Activated T-helper 1 cell treated with anti-CD3 and anti-CD28 coated beads, Interleukin-2, amount 50 U/mL, for 16 hours (primary cell): ENCODE data around the gene RERE.
"Not testable (repeated sequence)": the region's sequence is repeated elsewhere in the genome, so short reads cannot be mapped to it uniquely, and the experiment has no call there.

Experiments used
- DNase-seq, 2 donors: peaks; one replicate each; pipeline ENCODE4 v3.0.0-alpha.2; 2020; ENCODE audit warnings: low read depth in 1 of 2, low spot score in 1 of 2

The RERE gene

GRCh38 chr1:8753736-8754135 lies 63.7 kb downstream of the RERE start:
- DNase-seq = no peak

GRCh38 chr1:8752921-8753713 lies 64.3 kb downstream of the RERE start:
- DNase-seq = no peak

- DNase-seq = no peak
These were observed 65.0 kb downstream of the RERE start for GRCh38 chr1:8752411-8752810.

- no peak for DNase-seq
These were observed 65.5 kb downstream of the RERE start for GRCh38 chr1:8751984-8752383.

GRCh38 chr1:8747879-8748825 lies 69.3 kb downstream of the RERE start:
- DNase-seq = no peak

- DNase-seq = no peak
These were observed 70.9 kb downstream of the RERE start for GRCh38 chr1:8746554-8746953.

- no peak for DNase-seq
These were observed 71.6 kb downstream of the RERE start for GRCh38 chr1:8745749-8746390.

GRCh38 chr1:8745346-8745745 lies 72.1 kb downstream of the RERE start:
- no peak for DNase-seq

GRCh38 chr1:8742022-8742924 lies 75.2 kb downstream of the RERE start:
- no peak for DNase-seq

GRCh38 chr1:8740034-8740449 lies 77.4 kb downstream of the RERE start:
- DNase-seq = no peak

- DNase-seq = no peak
These were observed 78.1 kb downstream of the RERE start for GRCh38 chr1:8739377-8739776.

- no peak for DNase-seq
These were observed 80.5 kb downstream of the RERE start for GRCh38 chr1:8736927-8737326.

- DNase-seq = no peak
These were observed 84.0 kb downstream of the RERE start for GRCh38 chr1:8733484-8733883.

GRCh38 chr1:8731162-8731561 lies 86.3 kb downstream of the RERE start:
- DNase-seq = no peak

GRCh38 chr1:8728464-8728863 lies 89.0 kb downstream of the RERE start:
- DNase-seq = no peak

- DNase-seq = no peak
These were observed 89.6 kb downstream of the RERE start for GRCh38 chr1:8727809-8728213.

GRCh38 chr1:8727316-8727715 lies 90.1 kb downstream of the RERE start:
- DNase-seq = not testable (repeated sequence)

- not testable (repeated sequence) for DNase-seq
These were observed 90.6 kb downstream of the RERE start for GRCh38 chr1:8726801-8727186.

GRCh38 chr1:8723010-8723409 lies 94.4 kb downstream of the RERE start:
- no peak for DNase-seq

- no peak for DNase-seq
These were observed 95.1 kb downstream of the RERE start for GRCh38 chr1:8722366-8722765.
